ENCODE measurements around the gene NT5DC1.
"Not testable (repeated sequence)": the region's sequence is repeated elsewhere in the genome, so short reads cannot be mapped to it uniquely, and the experiment has no call there.

The NT5DC1 gene

GRCh38 chr6:116094041-116094440 lies 6.6 kb upstream of the NT5DC1 start:
- DNase-seq, result no peak

- not testable (repeated sequence) for DNase-seq
Observed at GRCh38 chr6:116096048-116096759, 4.4 kb upstream of the NT5DC1 start.

GRCh38 chr6:116096979-116097816 lies 3.5 kb upstream of the NT5DC1 start:
- no peak for DNase-seq

GRCh38 chr6:116099036-116099435 lies 1.6 kb upstream of the NT5DC1 start:
- no peak for DNase-seq

GRCh38 chr6:116101302-116101718 lies 657 bp downstream of the NT5DC1 start:
- DNase-seq, result no peak

- no peak for DNase-seq
Observed at GRCh38 chr6:116101790-116102189, 1.1 kb downstream of the NT5DC1 start.

- no peak for DNase-seq
Observed at GRCh38 chr6:116102873-116103272, 2.2 kb downstream of the NT5DC1 start.

GRCh38 chr6:116104636-116105035 lies 4.0 kb downstream of the NT5DC1 start:
- no peak for DNase-seq

GRCh38 chr6:116105247-116105646 lies 4.6 kb downstream of the NT5DC1 start:
- no peak for DNase-seq

GRCh38 chr6:116106146-116106545 lies 5.5 kb downstream of the NT5DC1 start:
- no peak for DNase-seq

- DNase-seq, result no peak
Observed at GRCh38 chr6:116108836-116109235, 8.2 kb downstream of the NT5DC1 start.

GRCh38 chr6:116111552-116112528 lies 11.2 kb downstream of the NT5DC1 start:
- DNase-seq, result no peak

GRCh38 chr6:116113386-116113785 lies 12.7 kb downstream of the NT5DC1 start:
- no peak for DNase-seq

- DNase-seq, result no peak
Observed at GRCh38 chr6:116115781-116116180, 15.1 kb downstream of the NT5DC1 start.

- DNase-seq, result no peak
Observed at GRCh38 chr6:116118608-116119007, 18.0 kb downstream of the NT5DC1 start.

- DNase-seq, result no peak
Observed at GRCh38 chr6:116120430-116120829, 19.8 kb downstream of the NT5DC1 start.

- no peak for DNase-seq
Observed at GRCh38 chr6:116126032-116126431, 25.4 kb downstream of the NT5DC1 start, which contains the start of gene COL10A1. TSS of gene COL10A1 (minus strand) at chr6:116126132. CDS start at chr6:116125492, 640 bp downstream.

GRCh38 chr6:116127771-116128493 lies 27.3 kb downstream of the NT5DC1 start:
- no peak for DNase-seq

GRCh38 chr6:116133453-116133852 lies 32.8 kb downstream of the NT5DC1 start:
- DNase-seq, result no peak

- DNase-seq, result no peak
Observed at GRCh38 chr6:116136373-116136772, 35.7 kb downstream of the NT5DC1 start.

- DNase-seq, result no peak
Observed at GRCh38 chr6:116136933-116137340, 36.3 kb downstream of the NT5DC1 start.

- DNase-seq, result no peak
Observed at GRCh38 chr6:116139917-116140316, 39.3 kb downstream of the NT5DC1 start.
